HG03432 (cell line): Measurements from ENCODE around the gene GSC.

ENCODE experiments used
- ATAC-seq: cut with Tn5 transposase; IDR thresholded peaks from one replicate; pipeline ENCODE4 v1.9.1; 2021; ENCODE audit warnings: mild to moderate bottlenecking, moderate library complexity; ENCODE audit not compliant: unreplicated experiment

GSC gene

GRCh38 chr14:94772548-94772947 lies 2.6 kb upstream of the GSC start:
- ATAC-seq: no peak

DNA sequence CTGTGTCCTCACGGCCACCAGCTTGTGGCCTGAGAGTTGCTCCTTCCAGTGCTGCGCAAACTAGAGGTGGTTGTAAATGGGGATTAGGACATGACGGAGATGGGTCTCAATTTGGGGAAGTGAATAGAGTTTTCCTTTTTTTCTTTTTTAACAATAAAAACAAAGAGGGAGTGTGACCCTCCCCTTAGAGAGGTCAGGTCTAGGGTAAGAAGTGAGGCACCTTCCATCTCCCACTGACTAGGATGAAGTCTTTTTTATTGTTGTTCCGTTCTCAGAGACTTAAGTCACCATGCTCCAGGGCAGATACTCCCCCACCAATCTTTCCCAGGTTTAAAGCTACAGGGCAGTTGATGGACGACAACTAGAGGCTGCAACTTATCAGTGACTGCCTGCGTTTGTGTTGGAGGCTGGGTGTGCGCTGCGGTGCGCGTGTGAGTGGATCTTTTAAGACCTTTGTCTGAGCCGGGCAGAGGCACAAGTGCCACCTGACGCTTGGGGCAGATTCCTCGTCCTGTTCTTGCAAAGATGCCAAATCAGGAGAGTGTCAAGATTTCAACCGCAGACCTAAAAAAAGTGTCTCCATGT lies 2.1 kb upstream of the GSC start:
- ATAC-seq: no peak

DNA sequence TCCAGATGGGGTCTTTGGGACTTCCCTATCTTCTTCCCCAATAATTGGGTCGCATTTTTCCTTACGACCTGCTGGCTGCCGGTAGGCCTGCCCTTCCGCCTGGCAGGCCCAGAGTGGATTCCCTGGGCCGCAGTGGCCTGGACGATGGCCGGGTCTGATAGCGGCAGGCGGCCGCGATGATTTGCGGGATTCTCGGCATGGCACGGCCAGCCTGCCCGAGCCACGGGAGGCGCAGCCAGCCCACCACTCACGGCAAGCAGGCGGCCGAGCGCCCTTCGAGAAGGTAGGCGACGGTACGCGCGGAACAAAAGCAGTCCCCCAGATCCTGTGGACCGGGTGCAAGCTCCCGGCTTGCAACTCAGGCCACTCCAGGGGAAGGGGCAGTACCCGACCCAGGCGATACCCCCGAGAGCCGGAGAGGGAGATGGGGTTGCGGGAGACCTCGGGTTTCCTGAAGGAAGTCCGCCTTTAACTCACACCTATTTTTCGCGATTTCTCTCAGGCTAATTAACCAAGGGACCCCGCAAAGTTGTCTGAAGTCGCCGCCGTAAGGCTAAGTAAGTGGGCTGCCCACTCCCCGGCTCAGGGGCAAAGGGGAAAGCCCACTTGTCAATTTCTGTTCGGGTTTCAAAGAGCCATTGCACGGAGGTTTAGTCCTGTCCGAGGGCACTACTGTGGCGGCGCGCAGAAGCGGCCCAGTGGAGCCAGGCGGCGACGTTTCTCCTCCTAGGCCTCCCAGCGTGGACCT lies 1.4 kb upstream of the GSC start:
- no peak for ATAC-seq

GRCh38 chr14:94770815-94771157 lies 873 bp upstream of the GSC start:
- ATAC-seq: no peak

GRCh38 chr14:94770251-94770749 lies 387 bp upstream of the GSC start:
- no peak for ATAC-seq

DNA sequence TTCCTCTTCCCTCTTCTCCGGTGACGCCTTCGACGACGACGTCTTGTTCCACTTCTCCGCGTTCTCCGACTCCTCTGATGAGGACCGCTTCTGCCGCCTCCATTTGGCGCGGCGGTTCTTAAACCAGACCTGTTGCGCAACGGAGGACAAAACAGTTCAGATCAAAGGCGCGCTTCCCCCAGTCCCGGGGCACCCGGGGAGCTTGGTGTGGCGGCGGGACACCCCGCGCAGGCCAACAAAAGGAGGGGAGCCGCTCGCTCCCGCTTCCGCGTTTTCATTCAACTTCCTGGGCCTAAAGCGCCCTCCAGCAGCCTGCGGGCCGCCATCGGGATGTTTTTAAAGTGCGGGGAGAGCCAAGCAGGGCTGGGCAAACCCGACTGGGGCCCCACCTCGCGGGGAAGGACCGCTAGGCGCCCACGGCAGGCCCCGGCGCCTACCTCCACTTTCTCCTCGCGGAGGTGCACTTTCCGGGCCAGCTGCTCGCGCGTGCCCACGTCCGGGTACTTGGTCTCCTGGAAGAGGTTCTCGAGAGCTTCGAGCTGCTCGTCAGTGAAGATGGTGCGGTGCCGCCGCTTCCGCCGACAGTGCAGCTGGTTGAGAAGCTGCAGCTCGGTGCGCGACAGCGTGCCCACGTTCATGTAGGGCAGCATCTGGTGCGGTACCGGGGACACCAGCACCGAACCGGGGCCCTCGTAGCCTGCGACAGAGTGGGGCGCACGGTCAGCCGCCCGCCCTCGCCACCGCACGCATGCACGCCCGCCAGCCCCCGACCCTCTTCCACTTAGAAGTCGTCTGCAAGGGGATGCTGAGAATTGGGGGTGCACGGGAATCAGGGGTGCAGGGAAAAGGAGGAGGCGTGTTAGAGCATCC lies 1.2 kb downstream of the GSC start:
- ATAC-seq: no peak

DNA sequence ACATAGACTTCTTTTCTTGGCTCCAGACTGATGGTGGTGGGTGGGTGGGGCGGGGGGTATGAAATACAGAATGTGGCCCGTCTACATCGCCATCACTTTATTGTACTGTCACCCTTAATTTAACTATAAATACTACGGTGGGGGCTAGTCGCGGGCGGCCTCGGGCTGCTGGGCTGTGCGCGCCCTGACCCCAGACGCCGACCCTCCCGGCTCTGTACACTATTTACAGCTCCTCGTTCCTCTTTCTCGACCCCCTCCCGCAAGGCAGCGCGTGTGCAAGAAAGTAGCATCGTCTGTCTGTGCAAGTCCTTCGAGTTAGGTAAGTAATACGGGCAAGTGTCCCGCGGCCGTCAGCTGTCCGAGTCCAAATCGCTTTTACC lies 1.8 kb downstream of the GSC start:
- ATAC-seq: no peak

DNA sequence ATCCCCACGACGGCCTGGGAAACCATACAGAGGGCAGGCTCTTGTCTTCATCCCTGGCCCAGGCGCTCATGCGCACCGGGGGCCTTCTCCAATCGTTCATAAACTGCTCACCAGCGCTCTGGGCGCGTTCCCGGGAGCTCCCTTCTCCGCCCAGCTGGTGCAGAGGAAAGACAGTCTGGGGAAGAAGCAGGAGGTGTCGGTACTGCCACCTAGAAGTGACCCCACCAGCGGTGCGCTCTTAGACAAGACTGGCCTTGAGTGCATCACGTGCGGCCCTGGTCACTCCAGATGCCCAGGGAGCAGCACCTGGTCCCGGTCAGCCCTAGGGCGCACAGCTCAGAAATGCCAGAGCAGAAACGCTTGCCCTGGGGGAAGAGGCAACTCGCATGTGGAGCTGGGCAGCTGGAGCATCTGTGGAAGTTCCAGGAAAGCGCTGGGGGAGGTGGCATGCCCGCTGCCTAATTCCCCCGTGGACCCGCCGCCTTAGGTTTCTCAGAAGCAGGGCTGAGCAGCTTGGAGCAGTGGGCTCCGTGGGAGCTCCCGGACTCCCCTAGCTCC lies 2.5 kb downstream of the GSC start:
- ATAC-seq: no peak

- ATAC-seq: no peak
Measured at GRCh38 chr14:94764573-94764972, 5.3 kb downstream of the GSC start.

DNA sequence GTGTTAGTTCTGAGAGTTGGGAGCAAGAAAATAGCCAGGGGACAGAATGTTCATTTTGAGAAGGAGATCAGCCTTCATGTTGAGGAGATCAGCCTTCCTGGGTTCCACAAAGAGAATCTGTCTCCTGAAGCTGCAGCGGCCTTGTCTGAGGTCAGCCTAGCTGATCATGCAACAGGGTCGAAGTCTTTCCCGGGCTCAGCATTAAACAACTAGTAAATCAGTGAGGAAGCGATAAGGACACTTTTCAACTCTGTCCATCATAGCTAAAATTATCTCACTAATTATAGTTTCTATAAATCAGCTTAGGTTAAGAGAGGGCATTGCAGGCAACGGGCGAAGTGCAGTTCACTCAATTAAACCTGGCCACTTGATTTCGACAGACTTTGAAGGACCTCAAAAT lies 7.5 kb downstream of the GSC start:
- no peak for ATAC-seq

- ATAC-seq: no peak
Measured at GRCh38 chr14:94761997-94762377, 7.9 kb downstream of the GSC start.

DNA sequence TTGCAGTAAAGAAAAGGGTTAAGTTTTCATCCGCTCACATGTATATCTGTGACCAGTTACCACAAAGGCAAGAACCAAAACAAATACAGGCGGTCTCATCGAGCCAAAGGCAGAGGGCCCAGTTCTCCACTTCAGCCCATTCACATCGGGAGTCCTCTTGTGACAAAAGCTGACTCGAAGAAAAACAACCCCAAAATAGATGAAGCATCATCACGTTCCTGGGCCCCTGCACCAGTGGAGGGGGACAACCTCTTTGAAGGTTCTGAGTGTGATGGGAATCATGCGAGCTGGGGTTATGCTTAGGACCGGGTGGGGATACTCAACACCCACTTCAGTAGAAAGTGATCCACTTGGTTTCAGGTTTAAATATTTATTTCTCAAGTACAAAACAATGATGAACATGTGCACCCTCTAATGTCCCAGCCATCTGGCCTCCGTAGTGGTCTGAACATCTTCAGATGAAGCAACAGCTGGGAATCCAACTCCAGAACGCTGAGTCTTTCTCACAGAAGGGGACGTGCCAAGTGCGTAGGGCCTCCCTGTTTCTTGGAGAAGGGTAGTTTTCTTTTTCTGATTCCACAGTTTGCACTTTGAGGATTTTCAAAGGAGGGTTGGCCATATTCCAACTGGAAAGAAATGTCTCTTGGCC lies 8.4 kb downstream of the GSC start:
- ATAC-seq: no peak

GRCh38 chr14:94756310-94756882 lies 13.5 kb downstream of the GSC start:
- ATAC-seq: no peak

DNA sequence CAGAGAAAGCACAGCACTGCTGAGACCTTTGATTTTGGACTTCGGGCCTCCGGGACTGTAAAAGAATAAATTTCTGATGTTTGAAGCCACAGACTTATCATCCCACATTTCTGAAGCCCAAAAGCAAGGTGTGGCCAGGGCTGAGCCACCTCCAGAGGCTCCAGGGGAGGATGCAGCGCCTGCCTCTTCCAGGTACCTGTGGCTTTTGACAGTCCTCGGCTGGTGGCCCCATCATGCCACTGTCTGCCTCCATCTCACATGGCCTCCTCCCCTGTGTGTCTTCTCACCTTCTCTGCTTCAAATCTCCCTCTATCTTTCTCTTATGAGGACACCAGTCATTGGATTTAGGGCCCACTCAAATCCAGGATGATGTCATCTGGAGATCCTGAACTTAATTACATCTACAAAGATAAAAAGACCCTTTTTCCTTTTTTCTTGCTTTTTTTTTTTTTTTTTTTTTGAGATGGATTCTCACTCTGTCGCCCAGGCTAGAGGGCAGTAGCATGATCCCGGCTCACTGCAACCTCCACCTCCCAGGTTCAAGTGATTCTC lies 15.4 kb downstream of the GSC start:
- ATAC-seq: no peak

DNA sequence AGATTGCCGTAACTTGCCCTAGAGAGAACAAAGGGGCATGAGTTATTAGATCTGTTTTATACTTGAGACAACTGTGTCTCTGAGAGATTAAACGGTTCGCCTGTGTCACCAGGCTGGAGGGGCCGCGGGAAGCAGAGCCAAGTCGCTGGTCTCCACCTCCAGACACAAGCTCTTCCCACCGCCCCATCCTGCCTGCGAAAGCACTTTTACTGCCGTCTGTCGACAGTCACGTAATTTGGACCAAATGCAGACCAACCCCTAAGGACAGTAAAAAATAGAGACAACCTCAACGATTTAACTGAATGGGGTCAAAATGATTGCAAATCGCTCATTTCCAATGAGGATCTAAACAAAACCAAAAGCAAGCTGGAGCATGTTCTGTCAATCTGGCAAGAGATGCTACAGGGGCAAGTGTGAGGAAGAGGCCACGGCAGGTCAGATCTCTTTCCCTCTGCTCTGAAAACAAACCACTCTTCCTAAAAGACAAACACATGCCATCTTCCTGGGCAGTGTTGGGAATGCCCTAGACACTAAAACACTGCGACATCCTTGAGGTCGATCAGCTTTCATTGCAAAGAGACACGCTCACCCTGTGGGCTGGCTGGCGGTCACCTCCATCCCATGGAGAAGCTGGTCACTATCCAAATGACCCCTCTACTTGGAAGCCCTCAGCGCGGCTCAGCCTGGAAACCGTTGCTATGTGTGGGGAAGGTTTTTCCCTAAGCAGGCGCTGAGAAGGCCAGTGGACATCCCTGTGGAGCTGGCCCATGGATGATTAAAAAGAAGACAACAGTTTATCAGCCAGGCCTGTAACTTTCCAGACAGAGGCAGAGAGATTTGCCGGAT lies 17.1 kb downstream of the GSC start:
- ATAC-seq: no peak

DNA sequence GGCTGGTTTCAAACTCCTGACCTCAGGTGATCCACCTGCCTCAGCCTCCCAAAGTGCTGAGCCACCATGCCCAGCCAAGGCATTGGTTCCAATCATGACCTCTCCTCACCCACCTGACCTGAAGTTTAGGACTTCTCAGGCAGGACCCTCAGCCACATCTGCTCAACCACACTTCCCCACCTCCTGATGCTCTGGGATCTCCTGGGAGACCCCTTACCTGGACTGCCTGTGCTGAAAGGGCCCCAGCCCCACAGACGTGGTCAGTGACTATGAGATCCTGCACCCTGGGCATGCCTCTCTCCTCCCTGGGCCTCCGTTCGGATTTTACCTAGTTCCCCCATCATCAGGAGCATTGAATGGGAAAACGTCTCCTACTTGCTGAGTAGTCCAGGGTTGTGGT lies 18.0 kb downstream of the GSC start:
- ATAC-seq: no peak

- ATAC-seq: no peak
Measured at GRCh38 chr14:94751321-94751720, 18.6 kb downstream of the GSC start.

DNA sequence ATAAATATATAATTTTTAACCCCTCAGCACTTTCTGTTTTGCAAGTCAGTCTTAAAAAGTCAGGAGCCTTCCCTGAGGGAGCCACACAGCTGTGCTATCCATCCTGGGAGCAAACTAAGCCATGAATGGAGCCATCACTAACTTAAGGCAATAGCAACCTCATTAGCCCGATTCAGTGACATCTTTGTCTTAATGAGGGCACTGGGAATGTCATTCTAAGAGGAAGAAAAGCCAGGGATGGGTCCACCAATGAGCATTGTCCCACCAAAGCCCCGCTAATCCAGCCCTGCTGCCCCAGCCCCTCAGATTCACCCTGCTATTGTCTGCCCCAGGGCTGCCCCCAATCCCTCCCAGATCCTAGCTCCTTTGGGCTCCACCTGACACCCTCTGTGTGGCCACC lies 19.5 kb downstream of the GSC start:
- no peak for ATAC-seq

DNA sequence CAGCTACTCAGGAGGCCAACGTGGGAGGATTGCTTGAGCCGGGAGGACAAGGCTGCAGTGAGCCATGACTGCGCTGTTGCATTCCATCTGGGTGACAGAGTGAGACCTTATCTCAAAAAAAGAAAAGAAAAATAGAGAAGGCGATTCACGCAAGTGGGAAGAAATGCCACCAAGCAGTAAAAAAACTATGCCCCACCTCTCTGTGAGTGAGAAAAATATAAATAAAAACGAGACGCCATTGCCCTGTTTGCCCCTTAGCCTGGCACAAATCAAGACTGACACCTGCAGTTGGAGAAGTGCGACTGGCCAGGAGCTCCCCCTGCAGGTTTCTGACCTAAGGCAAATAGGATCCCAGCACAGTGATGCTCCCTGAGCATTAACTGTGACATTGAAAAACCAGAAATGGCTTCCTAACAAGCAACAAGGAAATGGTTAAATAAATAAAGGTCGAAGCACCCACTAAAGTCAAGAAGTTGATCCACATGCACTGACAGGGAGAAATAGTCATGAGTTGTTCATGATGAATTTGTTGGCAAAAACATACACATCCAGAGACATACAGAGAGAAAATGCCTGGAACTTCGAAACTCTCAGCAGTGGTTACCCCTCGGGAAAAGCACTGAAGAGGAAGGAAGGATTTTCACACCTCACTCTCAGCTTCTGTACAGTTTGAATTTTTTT lies 21.1 kb downstream of the GSC start:
- no peak for ATAC-seq
